Neural cell (in vitro differentiated cells): Measurements from ENCODE around the gene F11.

ENCODE experiments used
- EP300 ChIP-seq: fragments of 450-650 bp; conservative IDR thresholded peaks from 2 replicates; pipeline ENCODE4 v1.6.1; 2014; ENCODE audit warnings: antibody characterized with exemption, mild to moderate bottlenecking, moderate library complexity; ENCODE audit not compliant: poor library complexity, severe bottlenecking
- EZH2 ChIP-seq: fragments of 200-600, 300-800 bp; shearing (Covaris generic), sonication (generic); IDR thresholded peaks from 2 replicates; pipeline ENCODE4 v1.6.1; 2014; ENCODE audit warnings: antibody characterized with exemption, low read length, borderline replicate concordance, mild to moderate bottlenecking; ENCODE audit not compliant: insufficient read depth, poor library complexity, severe bottlenecking
- MXI1 ChIP-seq: fragments of 450-650 bp; conservative IDR thresholded peaks from 2 replicates; pipeline ENCODE4 v1.6.1; 2014; ENCODE audit warnings: antibody characterized with exemption, mild to moderate bottlenecking; ENCODE audit not compliant: poor library complexity, severe bottlenecking
- POLR2AphosphoS5 ChIP-seq: IDR thresholded peaks from 2 replicates; pipeline ENCODE4 v1.6.1; 2012
- TF ChIP-seq, protein P1 (sequence below): fragments of 450-650 bp; IDR thresholded peaks from 2 replicates; pipeline ENCODE4 v1.5.1; 2014; ENCODE audit warnings: antibody characterized with exemption, mild to moderate bottlenecking, moderate library complexity; ENCODE audit not compliant: poor library complexity, severe bottlenecking

DNA sequence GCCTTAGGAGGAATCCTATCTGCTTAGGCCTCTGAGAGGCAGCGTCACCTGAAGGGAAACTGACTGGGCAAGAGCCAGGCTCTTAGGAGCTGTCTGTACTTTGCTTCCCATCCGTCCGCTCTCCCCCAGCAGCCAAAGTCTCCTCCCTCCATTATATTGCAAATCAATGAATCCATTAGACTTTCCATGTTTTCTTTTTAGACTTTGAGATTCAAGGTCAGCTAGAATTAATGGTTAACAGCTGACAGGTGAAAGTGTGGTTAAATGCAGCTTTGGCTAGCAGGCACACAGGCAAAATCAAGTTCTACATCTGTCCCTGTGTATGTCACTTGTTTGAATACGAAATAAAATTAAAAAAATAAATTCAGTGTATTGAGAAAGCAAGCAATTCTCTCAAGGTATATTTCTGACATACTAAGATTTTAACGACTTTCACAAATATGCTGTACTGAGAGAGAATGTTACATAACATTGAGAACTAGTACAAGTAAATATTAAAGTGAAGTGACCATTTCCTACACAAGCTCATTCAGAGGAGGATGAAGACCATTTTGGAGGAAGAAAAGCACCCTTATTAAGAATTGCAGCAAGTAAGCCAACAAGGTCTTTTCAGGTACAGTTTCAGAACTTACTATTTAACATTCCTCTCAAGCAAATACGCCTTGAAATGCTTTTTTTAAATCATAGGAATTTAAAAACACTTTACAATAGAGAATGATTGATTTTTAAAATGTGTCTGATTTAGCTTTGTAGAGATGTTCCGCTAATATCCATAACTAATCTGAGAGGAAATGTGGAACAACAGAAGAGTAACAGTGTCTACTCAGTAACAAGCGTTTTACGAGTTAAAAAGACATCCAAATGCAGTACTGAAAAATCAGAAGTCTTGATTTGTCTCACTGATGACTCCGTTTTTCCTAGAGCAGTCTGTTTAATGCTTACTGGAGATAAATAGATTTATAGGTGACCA is at the start of gene F11:
- TF ChIP-seq MXI1: no peak
- TF ChIP-seq, protein P1, sequence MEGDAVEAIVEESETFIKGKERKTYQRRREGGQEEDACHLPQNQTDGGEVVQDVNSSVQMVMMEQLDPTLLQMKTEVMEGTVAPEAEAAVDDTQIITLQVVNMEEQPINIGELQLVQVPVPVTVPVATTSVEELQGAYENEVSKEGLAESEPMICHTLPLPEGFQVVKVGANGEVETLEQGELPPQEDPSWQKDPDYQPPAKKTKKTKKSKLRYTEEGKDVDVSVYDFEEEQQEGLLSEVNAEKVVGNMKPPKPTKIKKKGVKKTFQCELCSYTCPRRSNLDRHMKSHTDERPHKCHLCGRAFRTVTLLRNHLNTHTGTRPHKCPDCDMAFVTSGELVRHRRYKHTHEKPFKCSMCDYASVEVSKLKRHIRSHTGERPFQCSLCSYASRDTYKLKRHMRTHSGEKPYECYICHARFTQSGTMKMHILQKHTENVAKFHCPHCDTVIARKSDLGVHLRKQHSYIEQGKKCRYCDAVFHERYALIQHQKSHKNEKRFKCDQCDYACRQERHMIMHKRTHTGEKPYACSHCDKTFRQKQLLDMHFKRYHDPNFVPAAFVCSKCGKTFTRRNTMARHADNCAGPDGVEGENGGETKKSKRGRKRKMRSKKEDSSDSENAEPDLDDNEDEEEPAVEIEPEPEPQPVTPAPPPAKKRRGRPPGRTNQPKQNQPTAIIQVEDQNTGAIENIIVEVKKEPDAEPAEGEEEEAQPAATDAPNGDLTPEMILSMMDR: no peak
- no peak for TF ChIP-seq EP300
- TF ChIP-seq POLR2AphosphoS5: no peak
- TF ChIP-seq EZH2: no peak
